ENCODE data around the gene POTED. TPM values are rescaled to one million over a fixed set of nuclear protein-coding genes. Genes with fewer than 3 reads are reported as not detected.

POTED gene
- total RNA-seq = not detected in 2 replicates

GRCh38 chr21:13609477-13609876 lies at the start of gene POTED:
POTED (plus strand) TSS chr21:13609777; CDS start chr21:13610229, 452 bp downstream.

All from cardiac ventricle fibroblast (primary cell).